HG03460 (cell line): ENCODE data around the gene TRPM3.

Experiments
- ATAC-seq: cut with Tn5 transposase; IDR thresholded peaks from one replicate; pipeline ENCODE4 v1.9.1; 2021; ENCODE audit not compliant: unreplicated experiment

The TRPM3 gene

GRCh38 chr9:70564468-70565335 is 556.7 kb downstream of the TRPM3 start:
- no peak for ATAC-seq

GRCh38 chr9:70563431-70564204 is 557.8 kb downstream of the TRPM3 start:
- peak; percentile 99 for ATAC-seq

DNA sequence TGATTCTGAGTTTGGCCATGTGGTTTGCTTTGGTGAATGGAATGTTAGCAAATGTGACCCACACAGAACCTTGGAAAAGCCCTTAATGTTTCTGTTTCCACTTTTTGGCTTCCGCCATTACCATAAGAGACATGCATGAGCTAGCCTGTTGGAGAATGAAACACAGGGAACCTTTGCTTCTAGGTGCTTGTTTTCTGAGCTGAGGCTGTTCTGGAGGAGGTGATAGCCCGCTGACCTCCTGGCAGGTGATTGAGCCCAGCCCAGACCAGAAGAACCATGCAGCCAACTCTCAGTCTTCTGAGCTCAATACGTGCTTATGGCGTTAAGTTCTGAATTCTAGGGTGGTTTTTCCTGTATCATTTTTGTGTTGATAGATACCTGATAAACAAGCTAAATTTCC is 558.4 kb downstream of the TRPM3 start:
- ATAC-seq = no peak

- no peak for ATAC-seq
Observed at GRCh38 chr9:70561786-70562395, 559.5 kb downstream of the TRPM3 start.

GRCh38 chr9:70561111-70561510 is 560.3 kb downstream of the TRPM3 start:
- ATAC-seq = no peak

DNA sequence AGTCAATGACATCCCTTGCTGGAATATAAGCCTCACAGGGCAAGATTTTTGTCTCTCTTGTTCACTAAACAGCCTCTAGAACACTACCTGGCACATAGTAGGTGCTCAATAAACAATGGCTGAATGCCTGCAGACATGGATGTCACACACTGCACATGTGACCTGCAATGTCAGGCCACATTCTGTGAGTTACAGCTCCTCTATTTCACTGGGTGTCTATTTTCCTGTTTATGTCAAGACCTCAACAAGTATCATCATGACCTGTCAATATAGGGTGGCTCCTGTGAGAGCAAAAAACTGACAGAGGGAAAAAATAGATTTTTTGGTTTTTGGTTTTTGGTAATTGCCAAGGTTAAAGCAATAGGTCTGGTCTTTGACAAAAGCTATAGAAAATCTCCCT is 562.3 kb downstream of the TRPM3 start:
- no peak for ATAC-seq

DNA sequence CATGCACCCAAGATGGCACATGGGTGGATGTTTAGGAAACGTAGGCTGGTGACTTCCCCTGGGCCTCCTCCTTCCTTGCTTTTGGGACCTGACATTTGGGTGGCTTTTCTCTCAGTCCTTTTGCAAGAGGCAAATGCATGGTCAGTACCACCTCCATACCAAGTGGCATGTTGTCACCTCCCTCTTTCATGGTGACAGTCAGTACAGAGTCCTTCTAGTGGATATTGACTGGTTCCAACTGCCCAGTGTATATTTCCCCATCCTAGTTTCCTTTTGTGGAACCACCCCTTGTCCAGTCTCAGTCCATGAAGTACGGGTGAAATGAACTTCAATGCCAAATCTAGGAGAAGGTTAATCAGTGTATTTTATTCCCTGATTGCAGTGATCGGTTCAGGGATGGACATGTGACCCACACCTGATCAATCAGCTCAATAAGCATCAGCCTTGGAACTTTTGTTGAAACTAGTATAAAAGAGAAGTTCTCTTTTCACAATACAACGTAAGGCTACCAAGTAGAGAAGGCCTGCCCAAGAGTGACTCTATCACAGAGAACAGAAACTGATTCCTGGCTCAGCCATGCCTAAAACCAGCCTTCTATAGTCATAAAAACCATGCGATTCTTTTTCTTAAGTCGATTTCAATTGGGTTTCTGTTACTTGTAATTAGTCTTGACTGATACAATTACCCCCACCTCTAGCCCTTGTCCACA is 563.6 kb downstream of the TRPM3 start:
- peak; percentile 97 for ATAC-seq

GRCh38 chr9:70556771-70557170 is 564.6 kb downstream of the TRPM3 start:
- ATAC-seq = no peak

DNA sequence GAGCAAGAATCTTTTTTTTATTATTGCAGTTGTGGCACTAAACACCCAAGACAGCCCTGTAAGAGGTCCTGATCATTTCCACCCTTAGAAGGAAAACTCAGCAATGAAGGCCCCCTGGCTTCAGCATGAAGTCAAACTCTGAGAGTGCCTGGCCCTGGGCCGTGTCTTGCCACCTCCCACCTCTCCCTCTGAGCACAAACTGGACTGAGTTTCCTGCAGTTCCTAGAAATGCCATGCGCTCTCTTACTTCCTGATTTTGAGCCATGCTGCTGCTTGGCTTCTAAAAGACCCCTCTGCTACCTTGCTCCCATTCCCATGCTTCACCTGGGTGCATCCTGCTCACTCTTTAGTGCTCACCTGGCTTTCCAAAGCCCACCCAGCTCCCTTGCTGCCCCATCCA is 566.5 kb downstream of the TRPM3 start:
- ATAC-seq = no peak

GRCh38 chr9:70553707-70554673 is 567.4 kb downstream of the TRPM3 start:
- no peak for ATAC-seq

- ATAC-seq = no peak
Observed at GRCh38 chr9:70552561-70552960, 568.9 kb downstream of the TRPM3 start.

DNA sequence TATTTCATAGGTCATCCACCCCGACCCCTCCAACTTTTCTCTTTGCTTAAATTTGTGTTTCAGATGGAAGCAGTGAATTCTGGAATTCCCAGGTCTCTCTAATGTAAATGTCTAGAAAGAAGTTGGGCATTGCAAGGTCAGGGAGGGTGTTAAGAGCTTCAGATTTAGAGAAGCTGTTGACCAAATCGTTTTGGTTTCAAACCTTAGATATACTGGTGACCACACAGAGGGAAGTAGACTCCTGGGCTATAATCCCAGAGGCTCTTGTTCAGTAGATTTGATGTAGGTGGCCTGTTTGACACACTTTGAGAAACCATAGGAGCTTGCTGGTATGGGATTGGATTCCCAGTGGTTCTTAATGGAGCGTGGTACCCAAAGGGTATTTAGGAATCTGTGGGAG is 569.6 kb downstream of the TRPM3 start:
- ATAC-seq = no peak

- no peak for ATAC-seq
Observed at GRCh38 chr9:70551396-70551795, 570.0 kb downstream of the TRPM3 start.

DNA sequence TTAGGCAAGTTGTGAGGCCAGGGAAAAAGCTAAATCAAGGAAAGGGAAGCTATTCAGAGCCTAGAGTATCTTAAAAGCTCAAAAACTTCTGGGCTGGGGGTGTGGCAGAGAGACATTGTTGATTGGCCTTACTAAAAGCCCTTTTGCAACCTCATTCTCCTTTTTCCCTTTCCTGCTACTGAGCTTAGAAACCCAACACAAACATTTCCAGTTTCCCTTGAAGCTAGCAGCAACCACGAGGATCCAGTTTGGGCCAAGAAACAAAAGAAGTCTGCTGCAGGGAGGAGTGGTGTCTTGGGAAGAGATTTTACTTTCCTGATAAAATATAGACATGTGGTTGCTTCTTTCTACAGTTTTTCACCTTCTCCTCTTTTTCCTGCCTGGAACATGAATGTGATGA is 571.5 kb downstream of the TRPM3 start:
- ATAC-seq = no peak

DNA sequence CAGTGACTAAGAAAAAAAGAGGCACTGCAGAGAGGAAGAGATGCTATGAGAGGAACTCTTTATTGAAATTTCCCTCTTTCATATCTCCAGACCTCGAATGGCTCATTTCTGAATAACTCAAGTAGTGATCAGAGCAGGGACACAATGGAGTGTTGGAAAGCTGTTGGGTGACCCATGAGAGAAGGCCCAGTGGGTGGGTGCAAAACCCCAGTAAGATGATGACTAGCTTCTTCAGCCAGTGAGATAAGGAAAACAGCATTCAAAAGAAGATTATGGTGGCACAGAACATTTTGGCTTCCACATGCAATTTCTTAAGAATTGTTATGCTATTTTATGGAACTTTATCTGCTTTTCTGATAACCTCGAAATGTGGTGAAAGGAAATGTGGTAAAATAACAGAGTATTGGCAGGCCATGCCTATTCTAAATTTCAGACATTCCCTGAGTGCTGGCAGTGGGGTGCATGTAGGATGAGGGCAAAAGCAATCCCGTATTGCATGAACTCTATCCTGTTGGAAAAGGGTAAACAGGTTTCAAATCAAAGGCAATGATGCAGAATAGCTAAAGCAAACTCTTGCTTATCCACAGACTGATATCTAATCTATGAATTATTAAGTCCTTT is 579.0 kb downstream of the TRPM3 start:
- ATAC-seq = no peak

DNA sequence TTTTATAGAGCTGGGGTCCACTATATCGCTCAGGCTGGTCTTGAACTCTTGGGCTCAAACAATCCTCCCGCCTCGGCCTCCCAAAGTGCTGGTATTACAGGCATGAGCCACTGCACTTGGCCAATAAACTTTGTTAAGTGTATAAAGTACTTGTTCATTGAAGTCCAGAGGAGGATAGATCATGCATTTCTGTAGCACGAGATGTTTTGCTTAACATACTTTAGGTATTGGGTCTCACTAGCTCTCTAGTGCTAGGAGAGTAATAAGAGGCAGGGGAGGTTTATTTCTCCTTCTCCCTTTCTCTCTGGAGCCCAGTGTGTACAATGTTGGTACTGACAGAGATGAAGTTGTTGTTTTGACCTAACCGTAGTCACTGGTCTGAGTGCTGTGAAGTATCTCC is 581.4 kb downstream of the TRPM3 start:
- no peak for ATAC-seq

- ATAC-seq = no peak
Observed at GRCh38 chr9:70539526-70539925, 581.9 kb downstream of the TRPM3 start.

- ATAC-seq = no peak
Observed at GRCh38 chr9:70539001-70539400, 582.4 kb downstream of the TRPM3 start.

DNA sequence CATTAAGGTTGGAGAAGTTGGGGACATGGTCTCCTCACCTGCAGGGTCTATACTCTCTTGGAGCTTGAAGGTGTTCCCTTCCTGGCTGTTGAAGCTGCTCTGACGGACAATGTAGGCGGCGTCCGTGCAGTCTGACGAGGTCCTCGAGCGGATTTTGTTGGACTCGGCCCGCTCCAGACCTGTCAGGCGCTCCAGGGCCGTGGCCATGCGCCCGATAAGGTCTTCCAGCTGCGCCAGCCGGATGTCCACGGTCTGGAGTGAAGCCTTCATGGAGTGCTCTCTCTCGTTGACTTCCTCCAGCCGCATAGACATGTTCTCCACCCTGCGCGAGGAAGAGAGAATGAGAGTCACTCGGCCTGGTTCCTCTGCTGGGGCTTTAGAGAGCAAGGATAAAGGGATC is 584.3 kb downstream of the TRPM3 start:
- no peak for ATAC-seq
